ENCODE results near the gene CYP39A1. TPM values are rescaled to one million over a fixed set of nuclear protein-coding genes. Genes with fewer than 3 reads are reported as not detected.

Gene CYP39A1
- total and polyA plus RNA-seq, 9 of the 15 experiments (the other 6 are each of a cell fraction or from before 2014, with no cell fraction given): not detected

GRCh38 chr6:46517202-46517601 lies 135.4 kb downstream of the CYP39A1 start:
- Histone ChIP-seq H3K36me3 (ENCODE audit: control insufficient read depth, insufficient read depth, low read length) (no peaks in the 10 kb centered on the region), H4K20me1 (replicated peaks; ENCODE audit: control insufficient read depth, insufficient read depth, low read length) (no peaks in the 10 kb centered on the region), H3K9me1 (ENCODE audit: control insufficient read depth, insufficient read depth, low read length) (no peaks in the 10 kb centered on the region), H2AFZ (ENCODE audit: low read depth, low read length) (no peak overlapping the region), H3K4me3 (no peak overlapping the region), H3K4me1 (replicated peaks in 1 of 2; ENCODE audit: control insufficient read depth in 2 of 2, insufficient read depth in 2 of 2, low read length in 2 of 2) (no peaks in the 10 kb centered on the region), H3K9ac (ENCODE audit: insufficient read depth in 1 of 2, low read depth in 2 of 2, low read length in 2 of 2) (no peak overlapping the region), H3K4me2 (ENCODE audit: insufficient read depth, low read length) (no peak overlapping the region), H3K9me3 (replicated peaks; ENCODE audit: control insufficient read depth, insufficient read depth, low read depth, low read length) (no peaks in the 10 kb centered on the region), H3K27me3 (ENCODE audit: control insufficient read depth in 2 of 2, insufficient read depth in 2 of 2, low read length in 2 of 2) (no peaks in the 10 kb centered on the region), H3K79me2 (ENCODE audit: control insufficient read depth, insufficient read depth, low read length) (no peaks in the 10 kb centered on the region), H3K27ac (ENCODE audit: extremely low read depth, low read depth, low read length) (no peak overlapping the region)
- ATAC-seq: no peak
- in situ Hi-C loops (cut with MboI): no loop called here
- ChIA-PET CTCF (ENCODE audit: low intra/inter-chr PET ratio) (no interaction called here), POLR2A (no interaction called here)
- intact Hi-C loops (cut with micrococcal nuclease): no loop called here
- BruUV-seq (replicated peaks): no TSS peak
- no peak for DNase-seq (ENCODE audit: extremely low read depth in 1 of 4, low spot score in 3 of 4)
- FAIRE-seq: no peak
- no peak for TF ChIP-seq SRSF9 (IDR thresholded peaks at IDR 0.05; ENCODE audit: borderline replicate concordance, low read depth, low read length)
- TF ChIP-seq BHLHE40 (IDR thresholded peaks at IDR 0.05; ENCODE audit: low read length): no peak
- TF ChIP-seq MAZ (CRISPR knock-in tag; conservative IDR thresholded peaks at IDR 0.05 in 1 of 2, IDR thresholded peaks at IDR 0.05 in 1 of 2): no peak
- no peak for TF ChIP-seq TEAD1 (CRISPR knock-in tag; IDR thresholded peaks at IDR 0.05)
- TF ChIP-seq MTA2 (IDR thresholded peaks at IDR 0.05; ENCODE audit: low read depth): no peak
- TF ChIP-seq CGGBP1 (CRISPR knock-in tag; IDR thresholded peaks at IDR 0.05): no peak
- TF ChIP-seq HCFC1 (IDR thresholded peaks at IDR 0.05; ENCODE audit: low read depth, low read length): no peak
- no peak for TF ChIP-seq CBX1 (IDR thresholded peaks at IDR 0.05; ENCODE audit: low read depth)
- TF ChIP-seq PHF20 (IDR thresholded peaks at IDR 0.05; ENCODE audit: partially characterized antibody): no peak
- no peak for TF ChIP-seq HDAC3 (IDR thresholded peaks at IDR 0.05; ENCODE audit: borderline replicate concordance, partially characterized antibody)
- TF ChIP-seq NONO (IDR thresholded peaks at IDR 0.05; ENCODE audit: low read depth in 2 of 2, low read length in 1 of 2): no peak
- TF ChIP-seq PCBP1 (IDR thresholded peaks at IDR 0.05; ENCODE audit: low read depth, low read length, poor library complexity, severe bottlenecking): no peak
- TF ChIP-seq NR4A1 (CRISPR knock-in tag; IDR thresholded peaks at IDR 0.05): no peak
- TF ChIP-seq NR4A1 (tag; IDR thresholded peaks at IDR 0.05): no peak

Data from K562 (cell line).